HFF-Myc (cell line): ENCODE measurements around the gene HOMER3.

Source experiments
- DNase-seq: peaks from one replicate; pipeline ENCODE4 v3.0.0-alpha.2; 2011; ENCODE audit warnings: low read depth; ENCODE audit errors: extremely low read depth
- H3K4me3 ChIP-seq: replicated peaks from 2 replicates; pipeline ENCODE4 v1.5.1; 2011; ENCODE audit warnings: low read depth, mild to moderate bottlenecking, control low read depth, low read length
- CTCF ChIP-seq: IDR thresholded peaks from 2 replicates; pipeline ENCODE4 v1.5.1; 2012; ENCODE audit warnings: mild to moderate bottlenecking, low read depth, low read length, control low read depth; ENCODE audit errors: missing control alignments

Gene HOMER3

GRCh38 chr19:18982669-18983068, 41.7 kb upstream of the HOMER3 start:
- DNase-seq, result no peak
- H3K4me3 ChIP-seq, result no peak overlapping the region
- no peak for TF ChIP-seq CTCF

GRCh38 chr19:18980432-18981020, 39.5 kb upstream of the HOMER3 start:
- no peak overlapping the region for H3K4me3 ChIP-seq
- DNase-seq, result no peak
- TF ChIP-seq CTCF, result no peak

GRCh38 chr19:18978616-18979015, 37.6 kb upstream of the HOMER3 start:
- H3K4me3 ChIP-seq, result no peak overlapping the region
- DNase-seq, result no peak
- no peak for TF ChIP-seq CTCF

- no peak for TF ChIP-seq CTCF
- no peak overlapping the region for H3K4me3 ChIP-seq
These were observed 34.9 kb upstream of the HOMER3 start for GRCh38 chr19:18975869-18976268.

GRCh38 chr19:18975011-18975410, 34.0 kb upstream of the HOMER3 start:
- no peak for TF ChIP-seq CTCF
- DNase-seq, result no peak
- no peak overlapping the region for H3K4me3 ChIP-seq

More at GRCh38 chr19:18975869-18976268, 34.9 kb upstream of the HOMER3 start:
- no peak for DNase-seq

- TF ChIP-seq CTCF, result no peak
- DNase-seq, result no peak
- no peak overlapping the region for H3K4me3 ChIP-seq
These were observed 31.8 kb upstream of the HOMER3 start for GRCh38 chr19:18972851-18973250.

- TF ChIP-seq CTCF, result no peak
- no peak for DNase-seq
- no peak overlapping the region for H3K4me3 ChIP-seq
These were observed 31.3 kb upstream of the HOMER3 start for GRCh38 chr19:18972301-18972811.
